Activated CD4-positive, alpha-beta T cell treated with anti-CD3 and anti-CD28 coated beads for 48 hours (primary cell): ENCODE data around the gene NOD2.

ENCODE experiments used
- DNase-seq: peaks from one replicate; pipeline ENCODE4 v3.0.0-alpha.2; 2020

Gene NOD2

DNA sequence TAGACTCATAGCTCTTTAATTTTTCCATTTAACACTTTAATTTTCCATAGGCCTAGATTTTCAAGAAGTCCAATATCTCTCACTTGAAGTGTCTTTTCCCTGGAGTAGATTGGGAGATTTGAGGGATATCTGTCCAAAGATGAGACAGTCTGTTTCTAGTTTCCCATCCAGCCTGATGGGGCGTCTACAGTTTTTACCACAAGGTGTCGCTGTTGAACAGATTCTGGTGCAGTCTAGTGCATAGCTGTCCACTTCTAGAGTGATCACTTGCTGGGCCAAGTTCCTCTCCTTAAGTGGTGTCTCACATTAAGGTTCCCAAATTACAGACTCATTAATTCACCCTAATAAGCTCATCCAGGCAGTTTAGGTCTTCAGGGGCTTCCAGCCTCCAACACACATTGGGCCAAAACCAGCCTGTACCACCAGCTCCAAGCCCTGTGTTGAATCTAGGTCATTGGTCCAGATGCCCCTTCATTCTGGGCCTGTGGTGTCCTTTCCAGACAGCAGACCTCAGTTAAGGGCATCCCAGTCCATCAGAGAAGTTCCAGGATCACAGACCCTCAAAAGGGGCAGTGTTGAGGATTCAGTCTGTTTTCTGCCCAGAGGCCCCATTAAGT, 21.7 kb upstream of the NOD2 start:
- peak; percentile 77 for DNase-seq

DNA sequence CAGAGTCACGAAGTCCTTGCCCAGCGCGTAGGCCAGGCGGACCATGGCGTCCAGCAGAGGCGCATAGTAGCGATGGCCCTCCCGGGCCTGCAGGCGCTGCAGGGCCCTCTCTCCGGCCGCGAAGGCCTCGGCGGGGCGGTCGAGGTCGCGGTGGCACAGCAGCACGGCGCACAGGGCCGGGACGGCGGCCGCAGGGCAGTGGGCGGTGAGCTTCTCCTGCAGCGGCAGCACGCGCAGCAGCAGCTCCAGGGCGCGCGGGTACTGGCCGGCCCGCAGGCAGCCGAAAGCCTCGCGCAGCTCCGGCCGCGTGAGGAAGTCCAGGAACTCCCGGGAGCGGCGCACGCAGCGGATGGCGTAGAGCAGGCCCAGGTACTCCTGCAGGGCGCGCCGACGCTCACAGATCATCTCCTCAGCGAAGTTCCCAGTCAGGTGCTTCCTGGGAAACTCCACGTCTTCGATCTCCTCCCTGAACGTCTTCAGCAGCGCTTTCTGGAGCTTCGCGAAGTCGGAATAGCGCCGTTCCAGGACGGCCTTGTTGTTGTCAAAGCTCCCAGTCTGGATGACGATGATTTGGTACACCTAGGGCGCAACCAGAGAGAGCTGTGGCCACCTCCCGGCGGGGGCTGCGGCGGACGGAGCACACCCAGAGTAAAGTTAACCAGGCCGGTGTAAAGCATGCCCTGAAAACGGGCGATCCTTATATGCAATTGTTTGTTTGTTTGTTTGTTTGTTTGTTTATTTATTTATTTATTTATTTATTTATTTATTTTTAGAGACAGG, 19.7 kb upstream of the NOD2 start:
- no peak for DNase-seq

DNA sequence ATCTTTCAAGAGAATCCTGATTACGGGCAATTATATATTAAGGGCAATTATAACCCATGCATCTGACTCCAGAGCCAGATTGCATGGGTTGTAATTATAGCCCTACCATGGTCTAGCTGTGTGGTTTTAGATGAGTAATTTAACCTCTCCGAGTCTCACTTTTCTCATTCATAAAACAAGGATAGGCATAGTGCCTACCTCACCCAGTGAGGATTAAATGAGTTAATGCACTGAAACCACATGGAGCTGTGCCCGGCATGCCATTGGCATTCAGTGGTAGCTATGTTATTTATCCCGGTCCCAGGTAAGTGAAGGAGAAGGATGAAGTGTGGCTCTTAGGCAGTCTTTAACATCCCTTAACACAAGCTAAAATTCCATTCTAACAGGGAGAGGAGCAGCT, 18.6 kb upstream of the NOD2 start:
- no peak for DNase-seq

DNA sequence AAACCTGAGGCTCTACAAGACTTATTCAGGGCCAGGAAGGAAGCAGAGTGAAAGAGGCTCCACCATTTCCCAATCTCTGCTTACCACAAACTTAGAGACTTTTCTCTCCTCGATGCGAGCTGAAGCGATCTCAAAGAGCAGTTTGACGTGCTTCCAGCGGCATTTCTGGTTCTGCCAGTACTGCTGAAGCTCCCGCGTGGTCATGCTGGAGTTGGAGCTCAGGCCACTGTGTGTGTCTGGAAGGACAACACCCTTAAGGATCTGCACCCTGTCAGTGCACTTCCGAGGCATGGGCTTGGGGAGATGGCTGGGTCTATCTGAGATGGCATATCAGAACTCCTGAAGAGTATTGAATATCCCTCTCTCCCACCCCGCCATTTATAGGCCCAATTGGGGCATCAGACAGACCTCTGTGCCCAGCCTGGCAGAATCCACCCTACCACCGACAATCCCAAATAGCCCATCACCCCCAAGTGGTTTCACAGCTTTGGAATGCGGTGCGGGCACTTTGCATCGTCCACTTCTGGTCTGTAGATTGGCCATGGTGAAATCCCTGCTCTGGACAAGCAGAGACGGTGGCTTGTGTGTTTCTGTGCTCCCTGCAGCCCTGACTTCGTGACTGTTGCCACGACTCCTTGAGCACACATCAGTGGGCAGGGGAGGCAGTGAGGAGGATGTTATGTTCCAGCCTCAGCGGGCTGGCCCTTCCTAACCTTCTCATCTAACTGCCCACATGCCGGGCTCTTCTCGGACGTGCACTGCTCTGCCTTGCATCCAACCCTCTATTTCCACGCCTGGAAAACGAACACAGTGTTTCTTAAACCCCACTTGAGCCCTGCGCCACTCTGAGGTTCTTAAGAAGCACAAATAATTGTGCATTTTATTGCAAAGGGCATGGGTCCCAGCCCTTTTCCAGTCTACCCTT, 17.5 kb upstream of the NOD2 start:
- DNase-seq = no peak

DNA sequence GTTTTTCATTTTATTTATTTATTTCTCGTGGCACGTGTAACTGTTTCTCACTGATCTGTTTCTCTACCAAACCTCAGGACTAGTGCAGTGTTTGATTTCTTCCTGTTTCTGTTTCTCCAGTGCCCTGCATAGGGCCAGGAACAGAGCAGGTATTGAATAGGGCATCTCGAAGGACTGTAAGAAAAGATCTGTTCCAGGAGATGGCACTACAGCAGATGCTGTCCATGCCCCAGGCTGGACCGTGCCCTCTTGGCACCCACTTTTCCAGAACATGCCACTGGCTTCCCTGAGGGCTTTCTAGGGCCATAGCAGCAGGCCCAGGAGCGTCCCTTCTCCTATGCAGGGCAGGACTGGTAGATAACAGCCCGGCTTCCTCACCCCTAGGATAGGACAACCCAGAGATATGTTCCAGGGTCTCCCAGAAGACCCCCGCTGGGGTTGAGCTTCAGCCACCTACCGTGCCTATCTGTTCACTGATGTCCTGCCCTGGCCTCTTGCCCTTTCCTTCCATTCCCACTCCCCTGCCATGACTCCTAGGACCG, 16.7 kb upstream of the NOD2 start:
- DNase-seq = no peak

DNA sequence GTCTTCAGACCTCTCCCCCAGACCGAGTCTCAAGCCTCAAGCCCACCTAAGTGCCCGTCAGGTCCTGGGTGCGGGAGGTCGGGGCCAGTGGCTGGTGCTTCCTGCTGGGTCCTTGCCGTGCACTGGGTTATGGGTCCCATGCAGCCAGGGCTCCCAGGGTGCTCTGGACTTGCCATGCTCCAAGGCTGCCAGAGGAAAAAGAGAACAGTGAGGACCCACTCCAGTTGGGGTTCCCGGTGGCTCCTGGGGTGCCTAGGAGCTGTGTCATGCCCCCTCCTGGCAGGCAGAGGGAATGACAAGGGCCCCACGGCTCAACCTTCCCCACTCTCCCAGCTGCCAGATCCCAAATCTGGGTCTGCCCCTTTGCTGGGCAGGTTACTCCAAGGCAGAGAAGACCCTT, 16.1 kb upstream of the NOD2 start:
- peak; percentile 31 for DNase-seq

DNA sequence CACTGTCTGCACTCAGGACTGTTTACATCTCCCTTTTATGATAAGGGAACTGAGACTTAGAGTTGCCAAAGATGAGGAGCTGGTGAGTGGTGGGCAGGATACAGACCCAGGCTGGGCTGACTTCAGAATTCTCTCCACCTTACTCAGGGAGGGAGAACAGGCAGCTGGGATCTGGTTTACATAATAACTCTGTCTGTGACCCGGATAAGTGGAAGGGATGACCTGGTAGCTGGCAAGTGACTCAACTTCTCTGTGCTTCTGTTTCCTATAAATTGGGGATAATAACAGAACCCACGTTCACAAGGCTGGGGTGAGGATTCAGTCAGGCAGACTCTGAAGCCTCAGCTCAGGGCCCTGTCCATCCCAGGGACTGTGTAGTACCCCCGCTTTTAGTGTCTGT, 14.9 kb upstream of the NOD2 start:
- DNase-seq = peak; percentile 16

DNA sequence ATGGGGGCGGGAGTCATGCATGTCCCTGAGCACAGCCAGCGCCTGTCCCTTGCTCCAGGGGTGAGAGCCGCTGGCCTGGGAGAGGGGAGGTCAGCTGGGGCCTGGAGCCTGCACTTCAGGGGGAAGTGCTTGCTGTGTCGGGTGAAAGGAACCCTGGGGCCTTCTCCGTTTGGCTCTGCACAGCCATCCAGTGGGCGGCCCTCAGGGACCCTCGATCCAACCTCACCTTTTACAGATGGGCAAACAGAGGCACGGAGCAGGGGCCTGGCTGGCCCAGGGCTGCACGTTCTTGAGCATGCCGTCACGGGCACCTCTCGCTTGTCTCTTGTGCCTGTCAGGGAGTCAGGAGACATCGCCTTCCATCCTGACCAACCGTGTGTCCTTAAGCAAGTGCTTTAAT, 14.1 kb upstream of the NOD2 start:
- DNase-seq = no peak

DNA sequence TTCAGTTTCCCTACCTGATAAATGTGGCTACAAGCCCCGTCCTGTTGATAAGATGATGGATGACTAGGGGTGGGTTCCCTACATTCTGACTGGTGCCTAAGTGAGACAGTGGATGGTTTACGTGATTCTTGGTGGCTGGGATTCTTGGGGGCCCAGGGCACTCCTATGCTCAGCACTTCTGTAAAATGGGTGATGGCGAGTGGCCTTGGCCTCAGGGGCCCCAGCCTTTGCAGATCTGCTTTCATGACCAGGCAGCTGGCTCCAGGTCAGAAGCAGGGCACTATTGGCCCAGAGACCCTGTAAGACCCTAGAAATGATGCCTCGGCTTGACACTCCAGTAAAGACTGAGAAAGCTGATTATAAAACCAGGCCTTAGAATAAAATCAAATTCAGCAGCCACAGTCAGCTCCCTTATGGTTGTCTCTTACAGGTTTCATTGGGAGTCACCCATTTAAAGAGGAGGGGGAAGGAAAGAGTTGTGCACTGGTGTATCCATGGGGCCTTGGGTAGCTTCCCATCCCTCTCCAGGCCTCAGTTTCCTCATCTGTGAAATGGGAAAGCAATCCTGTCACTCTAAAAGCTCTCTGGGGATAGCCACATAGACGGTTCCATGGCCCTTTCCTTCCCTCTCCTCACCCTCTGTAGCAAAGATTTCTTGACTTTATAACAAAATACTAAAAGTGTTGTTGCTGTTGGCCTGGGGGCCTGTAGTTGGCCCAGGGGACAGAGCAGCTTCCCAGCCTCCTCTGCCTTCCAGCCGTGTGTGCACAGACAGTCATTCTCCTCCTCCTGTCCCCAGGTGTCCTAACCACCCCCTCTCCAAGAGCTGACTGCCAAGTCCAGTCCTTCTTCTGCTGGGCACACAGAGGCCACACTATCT, 13.5 kb upstream of the NOD2 start:
- DNase-seq = no peak

DNA sequence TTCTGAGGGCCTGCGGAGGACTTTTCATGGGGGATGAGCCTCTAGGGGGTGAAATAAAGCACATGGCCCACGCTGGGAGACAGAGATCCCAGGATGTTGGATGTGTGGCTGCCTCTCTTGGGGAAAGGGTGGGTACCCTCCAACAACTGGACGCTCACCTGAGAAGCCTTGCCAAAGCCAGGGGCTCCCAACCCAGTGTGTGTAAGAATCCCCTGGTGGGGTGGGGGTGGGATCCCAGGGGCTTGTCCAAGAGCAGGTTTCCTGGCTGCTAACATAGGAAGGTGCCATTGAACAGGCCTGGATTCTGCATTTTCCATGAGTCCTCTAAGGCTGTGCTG, 12.9 kb upstream of the NOD2 start:
- no peak for DNase-seq

DNA sequence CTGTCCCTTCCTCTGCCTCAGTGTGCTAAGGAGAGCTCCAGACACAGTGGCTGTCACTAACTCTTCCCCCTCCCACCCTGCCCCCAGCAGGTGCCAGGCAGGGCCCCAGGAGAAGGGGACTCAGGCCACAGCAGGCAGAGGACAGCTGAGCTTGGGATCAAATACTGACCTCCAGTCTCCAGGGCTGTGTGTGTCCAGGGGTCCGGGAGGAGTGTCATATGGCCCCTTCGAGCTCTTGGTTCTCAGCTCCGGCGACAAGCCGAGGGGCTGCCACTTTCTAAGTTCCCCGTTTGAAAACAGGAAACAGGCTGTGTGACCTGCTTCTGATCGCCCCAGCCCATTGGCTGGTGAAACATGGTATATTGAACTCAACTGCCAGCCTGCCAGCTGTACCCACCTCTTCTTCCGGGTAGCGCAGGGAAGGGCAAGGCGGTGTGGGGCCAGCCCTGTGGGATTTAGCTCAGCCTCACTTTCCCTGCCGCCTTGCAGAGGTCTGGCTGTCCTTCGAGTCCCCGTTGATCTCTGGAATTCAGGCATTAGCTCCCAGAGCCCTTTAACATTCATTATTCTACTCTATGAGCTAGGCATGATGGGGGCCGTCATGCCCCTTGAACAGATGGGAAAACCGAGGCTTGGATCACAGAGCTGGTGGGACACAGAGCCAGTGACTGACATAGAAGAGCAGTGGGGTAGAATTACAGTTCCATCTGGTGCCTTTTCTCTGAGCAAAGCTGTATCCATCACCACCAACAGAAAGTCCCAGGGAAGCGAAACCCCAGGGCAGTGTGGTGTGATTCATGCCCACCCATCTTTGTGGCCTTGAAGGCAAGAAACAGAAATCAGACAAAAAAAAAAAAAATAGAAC, 12.2 kb upstream of the NOD2 start, which contains the start of gene SNX20:
Gene SNX20, minus strand, starts transcription at position 292 of the 865 bp plus-strand sequence. CDS start 3,786 bp downstream, outside the sequence.
- DNase-seq = peak; percentile 69

DNA sequence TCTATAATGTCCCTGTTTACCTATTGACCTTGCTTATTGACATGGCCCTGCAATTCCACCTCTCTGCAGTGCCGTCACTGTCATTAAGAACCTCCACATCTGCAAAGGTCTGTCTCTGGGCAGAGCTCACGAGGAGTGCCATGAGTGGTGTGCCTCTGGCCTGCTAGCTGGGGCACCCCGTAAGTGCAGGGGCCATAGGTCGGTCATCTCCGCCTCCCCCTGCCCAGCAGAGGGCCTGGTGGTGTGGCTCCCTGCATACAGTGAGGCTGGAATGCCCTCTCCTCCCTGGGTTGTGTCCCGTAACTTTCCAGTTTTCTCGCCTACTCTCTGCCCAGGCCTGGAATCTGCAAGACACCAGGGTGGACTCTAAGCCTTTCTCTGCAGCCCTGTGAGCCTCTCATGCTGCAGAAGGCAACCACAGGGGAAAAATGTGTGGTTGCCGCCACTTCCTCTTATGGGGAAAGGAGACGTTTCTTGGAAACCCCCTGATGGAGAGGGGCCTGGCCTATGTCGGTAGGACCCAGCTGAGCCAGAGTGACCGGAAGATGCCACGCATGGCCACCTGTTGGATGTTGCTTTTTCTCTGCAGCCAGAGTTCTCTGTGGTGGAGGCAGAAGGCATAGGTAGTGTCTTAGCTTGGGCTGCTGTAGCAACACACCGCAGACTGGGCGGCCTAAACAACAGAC, 9.6 kb upstream of the NOD2 start:
- peak; percentile 65 for DNase-seq

DNA sequence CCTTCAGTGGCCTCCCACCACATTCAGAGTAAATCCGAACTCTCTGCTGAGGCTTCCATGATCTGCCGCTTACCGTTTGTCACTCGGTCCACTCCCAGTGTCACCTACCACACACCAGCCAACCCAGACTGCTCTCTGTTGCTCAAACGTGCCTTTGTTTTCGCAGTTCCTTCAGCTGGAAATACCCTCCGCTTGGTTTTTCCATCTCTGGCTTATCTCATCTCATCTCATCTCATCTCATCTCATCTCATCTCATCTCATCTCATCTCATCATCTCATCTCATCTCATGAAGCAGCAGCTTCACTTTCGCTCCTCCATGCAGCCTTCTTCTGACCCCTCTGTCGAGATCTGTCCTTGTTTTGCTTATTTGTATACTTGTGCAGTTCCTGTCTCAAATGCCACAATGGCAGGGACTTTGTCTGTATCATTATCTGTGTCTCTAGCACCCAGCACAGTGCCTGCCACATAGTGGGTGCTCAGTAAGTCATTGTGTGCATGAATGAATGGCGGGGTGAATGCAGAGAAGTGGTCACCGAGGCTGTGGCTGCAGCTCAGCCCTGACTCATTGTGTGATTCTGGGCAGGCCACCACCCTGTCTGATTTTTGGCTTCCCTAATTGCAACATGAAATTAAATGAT, 8.5 kb upstream of the NOD2 start:
- DNase-seq = peak; percentile 62

DNA sequence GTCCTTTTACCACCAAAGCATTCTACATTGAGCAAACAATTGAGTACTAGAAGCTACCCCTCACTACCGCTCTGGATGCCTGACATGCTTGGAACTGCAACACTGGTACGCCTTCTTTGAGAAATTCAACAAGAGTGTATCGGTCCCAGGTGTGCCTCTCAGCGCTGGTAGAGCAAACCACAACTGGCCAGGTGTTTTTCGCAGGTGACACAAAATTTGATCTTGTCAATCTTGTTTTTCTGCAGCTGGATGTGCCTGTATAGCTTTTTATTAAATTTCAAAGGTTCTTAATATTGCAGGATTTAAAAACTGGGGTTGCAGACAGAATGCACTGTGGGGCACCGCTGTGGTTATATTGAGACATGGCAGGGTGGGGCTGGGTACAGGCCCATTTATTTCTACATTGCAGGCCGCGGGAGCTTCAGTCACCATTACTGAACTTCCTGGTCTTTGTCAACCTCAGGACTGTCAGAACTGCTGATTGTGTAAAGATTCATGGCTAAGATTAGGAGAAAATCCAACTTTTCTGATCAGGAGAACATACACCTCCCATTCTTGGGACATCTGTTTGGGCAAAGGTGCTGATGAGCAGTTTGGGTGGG, 7.8 kb upstream of the NOD2 start:
- no peak for DNase-seq

DNA sequence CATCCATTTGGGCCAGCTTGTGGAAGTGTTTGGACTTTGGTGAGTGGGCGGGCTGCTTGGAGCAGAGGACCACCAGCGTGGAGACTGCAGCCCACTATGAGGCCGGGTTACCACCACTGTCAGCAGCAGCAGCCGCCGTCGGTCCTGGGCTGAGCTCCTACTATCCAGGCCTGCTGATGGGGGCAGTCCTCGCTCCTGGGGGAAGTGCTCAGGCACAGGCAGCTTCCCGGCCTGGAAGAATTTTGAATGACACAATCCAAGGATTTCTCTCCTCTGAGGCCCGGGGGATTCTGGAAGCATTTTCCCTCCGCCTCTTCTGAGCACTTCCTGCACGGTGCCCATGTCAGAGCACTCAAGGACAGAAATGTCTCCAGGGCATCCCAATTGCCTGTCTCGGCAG, 5.3 kb upstream of the NOD2 start:
- DNase-seq = no peak

DNA sequence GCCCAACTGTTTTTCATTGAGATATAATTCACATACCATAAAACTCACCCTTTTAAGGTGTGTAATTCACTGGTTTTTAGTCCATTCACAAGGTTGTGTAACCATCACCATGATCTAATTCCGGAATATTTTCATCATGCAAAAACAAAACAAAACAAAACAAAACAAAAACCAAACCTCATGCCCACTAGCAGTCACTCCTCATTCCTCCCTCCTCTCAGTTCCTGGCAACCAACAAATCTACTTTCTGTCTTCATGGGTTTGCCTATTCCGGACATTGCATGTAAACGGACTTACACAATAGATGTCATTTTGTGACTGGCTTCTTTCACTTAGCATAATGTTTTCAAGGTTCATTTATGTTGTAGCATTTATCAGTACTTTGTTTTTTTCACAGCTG, 4.5 kb upstream of the NOD2 start:
- DNase-seq = no peak

DNA sequence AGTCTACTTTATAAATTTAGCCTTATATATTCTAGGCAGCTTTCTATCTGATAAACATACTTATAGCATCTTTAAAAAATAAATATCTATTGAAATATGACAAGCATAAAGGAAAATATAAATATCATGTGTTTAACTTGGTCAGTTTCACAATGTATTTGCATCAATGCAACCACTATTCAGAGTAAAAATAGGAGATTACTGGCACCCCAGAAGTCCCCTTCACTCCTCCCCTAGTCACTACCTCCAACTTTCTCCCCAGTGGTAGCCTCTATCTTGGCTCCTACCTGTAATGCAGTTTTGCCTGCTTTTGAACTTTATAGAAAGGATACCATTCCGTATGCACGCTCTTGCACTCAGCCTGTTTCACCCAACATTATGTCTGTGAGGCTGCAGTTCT, 3.2 kb upstream of the NOD2 start:
- no peak for DNase-seq

DNA sequence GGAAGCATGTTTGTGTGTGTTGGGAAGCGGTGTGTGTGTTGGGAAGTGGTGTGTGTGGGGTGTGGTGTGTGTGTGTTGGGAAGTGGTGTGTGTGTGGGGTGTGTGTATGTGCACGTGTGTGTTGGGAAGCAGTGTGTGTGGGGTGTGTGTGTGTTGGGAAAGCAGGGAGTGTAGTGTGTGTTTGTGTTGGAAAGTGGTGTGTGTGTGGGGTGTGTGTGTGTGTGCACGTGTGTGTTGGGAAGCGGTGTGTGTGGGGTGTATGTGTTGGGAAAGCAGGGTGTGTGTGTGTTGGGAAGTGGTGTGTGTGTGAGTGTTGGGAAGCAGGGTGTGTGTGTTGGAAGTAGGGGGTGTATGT, 785 bp upstream of the NOD2 start:
- no peak for DNase-seq

DNA sequence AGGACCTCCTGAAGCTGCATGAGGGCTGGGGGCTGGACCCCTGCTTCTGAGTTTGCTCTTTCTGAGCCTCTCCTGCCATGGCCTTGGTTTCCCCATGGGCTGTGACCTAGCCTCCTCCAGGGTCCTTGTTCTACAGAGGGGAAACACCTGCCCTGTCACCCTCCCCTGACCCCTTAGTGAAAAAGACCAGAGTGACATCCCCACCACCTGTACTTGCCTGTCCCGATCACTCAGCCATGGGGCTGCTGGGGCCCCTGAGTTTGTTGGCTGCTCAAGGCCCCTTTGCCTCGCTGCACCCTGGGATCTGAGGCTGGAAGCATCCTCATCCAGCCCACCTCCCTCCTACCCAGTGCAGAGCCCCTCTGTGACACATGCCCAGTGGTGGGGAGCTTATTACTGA, 800 bp downstream of the NOD2 start:
- DNase-seq = no peak
